ENCODE data around the gene ARHGAP6. TPM values are rescaled to one million over a fixed set of nuclear protein-coding genes. Genes with fewer than 3 reads are reported as not detected.

Gene ARHGAP6
- total and polyA plus RNA-seq, 11 donors, result 2.1 to 6.6 (median 2.5) TPM

DNA sequence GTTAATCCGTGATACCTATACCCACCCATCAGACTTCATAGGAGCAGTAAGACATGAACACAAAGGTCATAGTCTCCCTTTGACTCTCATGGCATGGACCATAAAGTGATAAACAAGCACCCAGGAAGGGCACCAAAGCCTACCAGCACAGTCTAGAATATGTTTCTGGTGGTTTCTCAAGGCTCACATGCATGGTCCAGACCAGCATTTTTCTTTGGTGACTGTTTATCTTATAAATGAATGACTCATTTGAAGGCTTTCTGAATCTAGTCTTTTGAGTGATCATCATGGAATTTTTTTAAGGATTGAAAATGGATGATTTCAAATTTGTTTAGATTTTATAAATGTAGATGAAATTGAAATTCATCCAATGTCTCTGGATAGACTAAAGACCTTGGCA lies 404.5 kb downstream of the ARHGAP6 start:
- H3K9me3 ChIP-seq, result no peaks in the 10 kb centered on the region
- DNase-seq, result no peak
- no peak overlapping the region for H3K27ac ChIP-seq
- 74 to 100% (median 94%) methylated on average over 1 of the region's 1 CpG for WGBS, 4 donors
- TF ChIP-seq CTCF (IDR thresholded peaks at IDR 0.05), result no peak
- no peak for TF ChIP-seq POLR2A (IDR thresholded peaks at IDR 0.05)
- no peaks in the 10 kb centered on the region for H3K27me3 ChIP-seq
- H3K4me3 ChIP-seq, result no peak overlapping the region
- intact Hi-C loops (cut with DNase I), result no loop called here
- no peaks in the 10 kb centered on the region for H3K36me3 ChIP-seq
- H3K4me1 ChIP-seq, result no peaks in the 10 kb centered on the region
- ATAC-seq, result no peak

- 59 to 88% (median 74%) methylated on average over 1 of the region's 1 CpG for WGBS, 4 donors
- TF ChIP-seq CTCF (IDR thresholded peaks at IDR 0.05) (no peak), POLR2A (IDR thresholded peaks at IDR 0.05) (no peak)
- intact Hi-C loops (cut with DNase I), result no loop called here
- H3K27ac ChIP-seq, result no peak overlapping the region
- DNase-seq (no peak), ATAC-seq (no peak)
- no peaks in the 10 kb centered on the region for H3K4me1 ChIP-seq
- no peaks in the 10 kb centered on the region for H3K36me3 ChIP-seq
- no peaks in the 10 kb centered on the region for H3K9me3 ChIP-seq
- H3K4me3 ChIP-seq, result no peak overlapping the region
- H3K27me3 ChIP-seq, result no peaks in the 10 kb centered on the region
Observed at GRCh38 chrX:11259437-11259836, 406.3 kb downstream of the ARHGAP6 start.

- no peak overlapping the region for H3K27ac ChIP-seq
- no peak for TF ChIP-seq CTCF (IDR thresholded peaks at IDR 0.05)
- no peak for TF ChIP-seq POLR2A (IDR thresholded peaks at IDR 0.05)
- intact Hi-C loops (cut with DNase I), result no loop called here
Observed at GRCh38 chrX:11257711-11258110, 408.0 kb downstream of the ARHGAP6 start.

DNA sequence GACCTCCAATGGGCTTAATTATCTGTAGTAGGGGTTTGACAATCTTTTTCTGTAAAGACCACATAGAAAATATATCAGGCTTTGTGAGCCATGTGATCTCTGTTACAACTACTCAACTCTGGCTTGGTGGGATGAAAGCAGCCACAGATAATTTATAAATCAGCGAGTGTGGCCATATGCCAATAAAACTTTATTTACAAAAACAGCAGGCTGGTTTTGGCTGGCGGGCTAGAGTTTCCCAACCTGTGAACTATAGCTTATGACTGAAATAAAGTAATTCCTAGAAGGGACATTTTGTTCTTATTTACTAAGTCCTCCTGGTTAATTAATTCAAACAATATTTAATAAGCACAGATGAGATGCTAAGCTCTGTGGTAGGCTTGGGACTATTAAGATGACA lies 408.4 kb downstream of the ARHGAP6 start:
- Histone ChIP-seq H3K27ac (no peak overlapping the region), H3K27me3 (no peaks in the 10 kb centered on the region), H3K4me3 (no peak overlapping the region), H3K9me3 (no peaks in the 10 kb centered on the region), H3K36me3 (no peaks in the 10 kb centered on the region), H3K4me1 (no peaks in the 10 kb centered on the region)
- WGBS, 4 donors, result 64 to 97% (median 83%) methylated on average over 2 of the region's 2 CpGs
- DNase-seq (no peak), ATAC-seq (no peak)
- no peak for TF ChIP-seq CTCF (IDR thresholded peaks at IDR 0.05)
- TF ChIP-seq POLR2A (IDR thresholded peaks at IDR 0.05), result no peak
- intact Hi-C loops (cut with DNase I), result no loop called here

More at GRCh38 chrX:11257711-11258110, 408.0 kb downstream of the ARHGAP6 start:
- 70 to 86% (median 85%) methylated on average over 2 of the region's 2 CpGs for WGBS, 4 donors
- DNase-seq, result no peak
- Histone ChIP-seq H3K4me1 (no peaks in the 10 kb centered on the region), H3K4me3 (no peak overlapping the region), H3K27me3 (no peaks in the 10 kb centered on the region), H3K9me3 (no peaks in the 10 kb centered on the region), H3K36me3 (no peaks in the 10 kb centered on the region)
- ATAC-seq, result no peak

All from heart left ventricle (tissue), 16 donors.